Ecto neural progenitor cell (in vitro differentiated cells): Measurements from ENCODE around the gene KLF9.

Experiments
- DNase-seq: peaks from one replicate; pipeline ENCODE4 v3.0.0-alpha.2; 2018; ENCODE audit warnings: low spot score

KLF9 gene

DNA sequence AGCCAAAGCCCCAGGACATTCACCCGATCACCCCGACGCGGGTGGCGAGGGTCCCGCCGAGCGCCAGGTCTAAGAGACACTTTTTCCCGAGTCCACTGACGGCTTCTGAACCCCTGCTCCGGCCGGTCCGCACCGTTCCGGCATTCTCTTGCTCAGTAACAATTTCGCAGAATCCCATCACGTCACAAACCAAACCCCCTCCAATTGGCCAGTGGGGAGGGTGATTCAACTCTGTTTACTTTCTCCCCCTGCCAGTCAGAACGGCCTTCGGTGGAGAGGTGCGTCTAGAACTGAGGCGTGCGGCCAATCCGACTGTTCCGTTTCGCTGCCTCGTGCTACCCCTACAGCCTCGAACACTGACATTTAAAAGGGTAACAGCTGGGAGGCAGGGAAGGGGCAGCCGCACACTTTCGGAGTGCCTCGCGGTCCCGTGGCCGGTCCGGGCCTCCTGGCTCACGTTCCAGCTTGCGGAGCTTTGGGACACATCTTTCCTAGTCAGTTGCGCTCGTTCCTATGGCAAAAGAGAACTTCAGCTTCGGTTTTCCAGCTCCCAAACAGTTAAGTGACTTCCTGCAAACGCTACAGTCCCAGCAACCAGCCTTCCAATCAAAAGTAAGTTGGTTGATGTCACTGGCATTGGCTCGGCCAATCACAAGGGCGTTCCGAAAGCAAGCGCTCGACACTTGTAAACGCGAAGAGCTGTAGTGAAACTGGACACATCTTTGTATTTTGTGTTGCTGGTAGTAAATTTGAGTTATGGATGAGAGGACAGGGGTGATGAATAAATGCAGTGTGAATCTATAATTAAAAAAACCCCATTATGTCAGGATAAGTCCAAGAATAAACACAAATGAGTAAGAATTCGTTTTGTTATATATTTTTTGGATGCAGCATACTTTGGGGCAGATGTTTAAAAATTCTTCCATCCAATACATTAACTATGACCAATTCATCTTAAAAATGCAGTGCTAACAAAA is at the start of gene KLF9:
Gene KLF9 (minus strand): TSS at position 859 of the 977 bp plus-strand sequence. CDS start 1,294 bp downstream, outside the sequence.
- peak; percentile 82 for DNase-seq

DNA sequence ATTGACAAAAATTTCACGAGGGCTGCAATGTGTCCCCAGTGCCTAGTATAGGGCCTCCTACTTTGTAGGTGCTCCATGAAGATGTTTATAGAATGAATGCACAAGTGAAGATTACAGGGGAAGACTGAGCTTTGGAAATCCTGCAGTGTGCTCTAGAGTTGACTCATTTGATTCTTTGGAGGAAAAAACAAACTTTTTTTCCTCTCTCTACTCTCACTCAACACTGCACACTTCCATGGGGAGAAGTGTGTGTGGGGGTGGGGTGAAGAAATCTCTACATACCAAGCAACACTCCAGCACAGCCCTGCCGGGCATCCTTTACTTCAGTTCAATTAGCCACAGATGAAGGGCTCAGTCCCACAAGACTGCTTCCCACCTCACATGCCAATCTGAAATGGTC is 49.4 kb upstream of the KLF9 start:
- DNase-seq: no peak

DNA sequence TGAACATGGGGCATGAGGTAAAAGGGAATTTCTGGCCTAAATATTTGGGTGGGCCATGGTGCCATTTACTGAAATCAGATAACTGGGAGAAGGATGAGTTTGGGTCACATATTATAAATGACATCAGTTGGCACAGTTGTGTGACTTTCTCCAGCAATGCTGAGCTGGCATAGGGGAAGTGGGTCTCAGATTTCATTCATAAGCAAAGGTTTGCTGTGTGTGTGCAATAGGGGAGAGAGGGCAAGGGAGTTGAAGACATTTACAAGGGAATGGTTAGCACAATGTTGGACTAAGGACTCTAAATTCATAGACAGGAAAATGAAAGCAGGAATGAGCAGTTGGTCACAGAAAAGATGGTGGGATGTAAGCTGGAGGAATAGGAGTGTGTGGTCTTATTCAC is 47.8 kb upstream of the KLF9 start:
- no peak for DNase-seq

DNA sequence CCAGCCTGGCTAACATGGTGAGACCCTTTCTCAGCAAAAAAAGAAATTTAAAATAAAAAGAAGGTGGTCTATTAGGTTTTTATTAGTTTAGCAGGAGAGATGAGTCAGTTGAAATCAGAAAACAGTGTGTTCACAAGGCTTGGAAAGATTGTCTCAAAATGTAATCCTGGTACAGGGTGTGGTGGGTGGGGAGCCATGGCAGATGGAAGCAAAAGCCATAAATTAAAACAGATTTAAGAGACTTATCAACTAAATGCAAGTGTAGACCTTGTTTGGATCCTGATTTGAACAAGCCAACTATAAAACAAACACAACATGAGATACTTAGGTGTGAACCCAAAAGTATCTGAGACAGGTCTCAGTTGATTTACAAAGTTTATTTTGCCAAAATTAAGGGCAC is 42.8 kb upstream of the KLF9 start:
- no peak for DNase-seq

DNA sequence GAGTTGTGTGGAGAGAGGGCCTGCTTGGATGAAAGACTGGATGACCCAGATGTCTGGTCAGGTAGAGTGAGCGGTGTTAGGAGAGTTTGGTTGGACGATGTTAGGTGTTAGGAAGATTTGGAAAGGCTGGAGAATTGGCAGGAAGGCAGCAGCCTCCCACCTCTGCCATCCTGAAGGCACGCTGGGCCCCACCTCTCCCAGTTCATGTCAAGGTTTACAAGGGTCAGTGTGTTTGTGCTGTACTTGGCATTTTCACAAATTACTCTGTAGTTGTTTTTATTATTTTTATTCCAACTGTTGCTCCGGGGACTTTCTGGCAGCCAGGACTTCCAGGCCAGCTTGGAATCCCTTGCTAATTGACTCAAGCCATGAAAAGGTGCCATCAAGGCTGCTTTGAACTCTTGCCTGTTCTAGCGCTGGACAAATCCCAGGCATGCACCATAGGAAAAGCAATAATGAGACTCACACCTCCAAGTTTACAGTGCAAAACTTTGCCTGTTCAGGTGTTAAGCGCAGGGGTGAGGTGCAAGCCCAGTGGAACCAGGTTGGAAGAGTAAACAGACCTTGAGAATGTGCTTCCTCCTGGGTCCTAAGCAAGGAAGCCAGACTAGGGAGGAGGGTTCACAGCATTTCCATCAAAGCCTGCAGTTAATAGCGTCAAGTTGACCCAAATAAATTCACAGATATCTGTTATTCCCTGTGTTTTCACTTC is 41.7 kb upstream of the KLF9 start:
- DNase-seq: no peak

DNA sequence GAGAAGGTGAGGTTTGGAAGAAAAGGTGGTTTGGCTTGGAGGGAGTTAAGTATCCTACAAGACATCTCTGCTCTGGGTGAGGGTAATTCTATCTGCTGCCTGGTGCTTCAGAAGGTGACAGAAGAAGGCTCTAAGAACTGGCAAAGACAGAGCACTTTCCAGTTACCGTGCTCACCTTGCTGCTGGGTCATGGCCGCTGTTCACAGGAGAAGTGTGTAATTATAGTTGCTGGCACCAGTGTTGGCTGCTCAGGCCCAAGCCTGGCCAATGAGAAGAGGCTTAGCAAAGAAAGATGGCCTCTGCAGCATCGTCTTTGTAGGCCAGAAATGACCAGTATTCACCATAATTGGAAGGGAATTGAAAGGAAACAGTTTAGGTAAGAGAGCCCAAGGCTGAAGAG is 37.9 kb upstream of the KLF9 start:
- no peak for DNase-seq

DNA sequence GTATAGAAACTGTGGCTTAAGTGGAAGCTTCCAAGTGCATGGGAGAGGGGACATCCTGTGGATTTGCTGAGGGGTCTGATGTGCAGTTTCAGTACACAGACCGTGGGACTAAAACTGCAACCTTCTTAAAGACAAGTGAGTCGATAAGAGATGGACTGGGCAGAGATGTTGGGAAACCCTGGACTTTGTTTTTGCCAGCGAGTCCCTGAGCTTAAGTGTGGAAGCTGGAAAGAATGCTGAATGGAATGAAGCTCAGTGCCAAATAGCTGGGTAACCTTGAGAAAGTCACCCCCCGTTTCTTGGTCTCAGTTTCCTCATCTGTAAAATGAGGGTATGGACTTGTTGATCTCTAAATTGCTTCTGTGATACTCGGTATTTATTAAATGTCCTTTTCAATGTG is 37.3 kb upstream of the KLF9 start:
- no peak for DNase-seq

DNA sequence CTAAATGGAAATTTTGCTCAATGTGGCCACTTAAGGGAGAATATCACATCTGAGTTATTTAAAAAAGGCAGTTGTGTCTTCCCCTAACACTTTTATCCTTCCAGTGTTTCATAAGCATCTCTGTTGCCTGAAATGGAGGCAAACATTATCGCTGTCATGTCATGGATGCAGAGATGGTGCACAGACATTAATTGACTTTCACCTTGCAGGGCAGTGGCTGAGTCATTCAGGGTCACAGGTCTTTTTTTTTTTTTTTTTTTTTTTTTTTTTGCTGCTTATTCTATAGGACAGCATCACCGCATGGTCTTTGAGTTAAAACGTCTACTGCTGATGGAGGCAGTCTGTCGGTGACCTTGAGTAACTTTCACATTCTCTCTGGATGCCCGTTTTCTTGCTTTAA is 36.3 kb upstream of the KLF9 start:
- DNase-seq: no peak

DNA sequence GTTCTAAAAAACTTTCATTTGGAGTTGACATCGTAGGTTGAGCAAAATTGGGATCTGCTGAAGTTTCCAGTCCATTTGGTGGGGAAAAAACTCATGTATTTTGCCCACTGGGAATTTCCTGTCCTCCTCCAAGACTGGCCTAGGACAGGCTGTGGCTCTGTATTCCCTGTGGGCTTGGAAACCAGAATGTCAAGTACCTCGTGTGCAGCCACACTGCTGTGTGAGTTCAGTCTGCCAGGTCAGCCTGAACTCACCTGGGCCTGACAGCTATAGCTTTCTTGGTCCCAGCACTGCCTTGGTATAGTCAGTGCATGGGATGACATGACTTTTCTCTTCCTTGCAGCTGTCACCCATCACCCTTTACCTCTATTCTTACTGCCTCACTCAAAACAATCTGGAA is 35.0 kb upstream of the KLF9 start:
- no peak for DNase-seq

DNA sequence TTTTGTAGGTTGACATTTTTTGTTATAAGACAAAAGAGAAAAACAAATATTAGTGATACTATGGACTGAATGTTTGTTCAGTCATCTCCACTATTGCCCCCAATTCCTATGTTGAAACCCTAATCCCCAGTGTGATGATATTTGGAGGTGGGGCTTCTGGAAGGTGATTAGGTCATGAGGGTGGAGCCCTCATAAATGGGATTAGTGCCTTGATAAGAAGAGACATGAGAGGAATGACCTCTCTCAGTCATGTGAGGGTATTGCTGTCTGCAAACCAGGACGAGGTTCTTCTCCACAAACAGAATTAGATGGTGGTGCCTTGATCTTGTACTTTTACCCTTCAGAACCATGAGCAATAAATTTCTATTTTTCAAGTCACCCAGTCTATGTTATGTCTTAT is 34.5 kb upstream of the KLF9 start:
- no peak for DNase-seq

DNA sequence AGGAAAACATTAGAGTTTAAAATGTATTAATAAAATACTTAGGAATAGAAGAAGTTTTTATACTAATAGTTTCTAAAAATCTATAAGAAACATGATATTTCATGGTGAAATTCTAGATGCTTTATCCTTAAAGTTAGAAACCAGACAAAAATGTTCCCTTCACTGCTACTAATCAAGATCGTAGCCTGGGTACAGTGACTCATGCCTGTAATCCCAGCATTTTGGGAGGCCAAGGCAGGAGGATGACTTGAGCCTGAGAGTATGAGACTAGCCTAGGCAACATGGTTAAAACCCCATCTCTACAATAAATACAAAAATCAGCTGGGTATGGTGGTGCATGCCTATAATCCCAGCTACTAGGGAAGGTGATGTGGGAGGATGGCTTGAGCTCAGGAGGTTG is 30.4 kb upstream of the KLF9 start:
- DNase-seq: no peak

DNA sequence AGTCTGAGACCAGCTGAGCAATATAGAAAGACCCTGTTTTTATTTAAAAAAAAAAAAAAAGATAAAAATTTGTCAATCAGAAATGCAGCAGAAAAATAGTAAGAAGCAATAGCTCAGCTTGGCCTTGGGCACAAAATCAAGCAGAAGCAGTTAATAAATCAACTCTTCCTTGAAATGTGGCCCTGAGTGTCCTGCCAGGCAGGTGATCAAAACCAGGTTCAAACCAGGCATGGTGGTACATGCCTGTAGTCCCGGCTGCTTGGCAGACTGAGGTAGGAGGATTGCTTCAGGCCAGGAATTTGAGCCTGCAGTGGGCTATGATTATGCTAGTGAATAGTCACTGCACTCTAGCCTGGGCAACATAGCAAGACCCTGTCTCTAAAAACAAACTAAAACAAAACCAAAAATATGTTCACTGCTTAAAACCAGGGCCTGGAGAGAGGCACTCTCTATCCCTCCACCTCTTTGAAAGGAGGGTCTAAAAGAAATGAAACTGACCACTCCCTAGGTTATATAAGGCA is 27.9 kb upstream of the KLF9 start:
- no peak for DNase-seq

DNA sequence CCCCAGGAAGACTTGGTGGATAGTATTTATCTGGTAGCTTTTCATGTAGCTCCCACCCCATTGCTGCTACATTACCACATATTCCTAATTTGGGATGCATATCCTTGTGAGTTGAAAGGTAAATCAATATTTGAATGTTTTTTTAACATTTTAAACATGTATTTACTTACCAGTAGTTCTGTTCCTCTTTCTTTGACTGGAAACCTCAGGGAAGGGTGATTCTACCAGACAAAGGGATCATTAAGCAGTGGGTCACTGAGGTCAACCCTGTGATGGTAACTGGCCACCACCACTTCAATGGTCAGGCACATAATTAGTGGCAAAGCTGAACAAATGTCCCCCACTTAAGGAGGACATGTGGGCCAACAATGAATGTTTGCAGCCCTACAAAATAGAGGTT is 27.2 kb upstream of the KLF9 start:
- no peak for DNase-seq

DNA sequence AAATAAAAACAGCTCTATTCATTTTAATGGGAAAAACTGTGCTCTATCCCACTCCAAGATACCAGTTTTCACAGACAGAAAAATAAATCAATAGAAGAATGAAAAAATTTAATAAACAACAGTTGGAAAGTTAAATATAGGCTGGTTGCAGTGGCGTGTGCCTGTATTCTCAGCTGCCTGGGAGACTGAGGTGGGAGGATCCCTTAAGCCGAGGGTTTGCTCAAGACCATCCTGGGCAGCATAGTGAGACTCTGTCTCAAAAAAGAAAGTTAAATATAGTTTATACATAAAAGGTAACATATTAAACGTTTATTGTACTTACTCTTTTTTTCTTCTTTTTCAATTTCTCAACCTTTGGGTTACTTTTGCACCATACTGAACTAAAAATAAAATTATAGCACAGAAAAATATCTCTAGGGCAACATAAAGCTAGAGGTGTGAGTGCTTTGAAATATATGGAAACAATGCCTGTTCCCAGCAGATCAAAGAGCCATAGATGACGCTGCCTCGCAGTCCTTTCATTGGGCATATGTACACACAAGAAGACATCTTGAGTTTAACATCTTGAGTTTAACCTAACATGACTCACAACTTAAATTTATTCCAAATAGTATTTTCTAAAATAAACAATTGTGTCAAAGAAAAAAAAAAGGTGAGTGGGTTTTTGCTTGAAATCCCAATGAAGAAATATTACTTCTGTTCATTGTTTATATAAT is 25.7 kb upstream of the KLF9 start:
- no peak for DNase-seq

DNA sequence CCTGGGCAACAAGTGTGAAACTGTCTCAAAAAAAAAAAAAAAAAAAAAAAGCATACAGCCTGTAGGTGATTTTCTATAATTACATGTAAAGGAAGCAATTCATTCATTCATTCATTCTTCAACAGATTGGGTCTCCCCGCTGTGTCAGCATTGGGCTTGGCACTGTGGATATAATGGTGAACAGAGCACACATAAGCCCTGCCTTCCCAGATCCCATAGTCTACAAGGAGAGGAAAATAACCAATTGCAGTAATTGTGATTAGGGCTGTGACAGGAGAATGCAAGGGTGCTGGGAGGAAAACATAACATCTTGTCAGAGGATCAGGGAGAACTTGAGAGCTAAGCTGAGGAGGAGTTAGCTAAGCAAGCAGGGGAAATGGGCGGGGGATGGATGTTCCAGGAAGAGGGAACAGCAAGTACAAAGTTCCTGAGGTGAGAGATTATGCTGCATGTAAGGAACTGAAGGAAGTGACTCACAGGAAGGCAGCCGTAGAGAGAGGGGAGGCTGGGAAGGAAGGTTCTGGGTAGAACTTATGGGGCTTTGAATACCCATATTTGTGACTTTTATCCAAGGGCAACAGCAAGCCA is 24.0 kb upstream of the KLF9 start:
- DNase-seq: no peak

DNA sequence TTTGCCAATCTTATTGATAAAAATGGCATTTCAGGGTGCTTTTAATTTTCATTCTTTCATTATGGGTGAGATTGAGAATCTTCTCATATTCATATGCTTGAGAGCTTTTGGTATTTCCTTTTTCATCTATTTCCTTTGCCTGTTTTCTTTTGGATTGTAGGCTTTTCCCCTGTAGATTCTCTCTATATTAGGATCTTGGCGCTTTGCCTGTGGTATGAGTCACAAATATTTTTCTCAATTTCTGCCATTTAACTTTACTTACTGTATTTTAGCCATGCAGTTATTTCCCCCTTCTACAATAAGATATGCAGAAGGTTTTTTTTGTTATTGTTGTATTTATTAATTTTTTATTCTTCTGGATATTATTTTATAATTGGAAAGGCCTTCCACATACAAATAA is 21.5 kb upstream of the KLF9 start:
- no peak for DNase-seq

DNA sequence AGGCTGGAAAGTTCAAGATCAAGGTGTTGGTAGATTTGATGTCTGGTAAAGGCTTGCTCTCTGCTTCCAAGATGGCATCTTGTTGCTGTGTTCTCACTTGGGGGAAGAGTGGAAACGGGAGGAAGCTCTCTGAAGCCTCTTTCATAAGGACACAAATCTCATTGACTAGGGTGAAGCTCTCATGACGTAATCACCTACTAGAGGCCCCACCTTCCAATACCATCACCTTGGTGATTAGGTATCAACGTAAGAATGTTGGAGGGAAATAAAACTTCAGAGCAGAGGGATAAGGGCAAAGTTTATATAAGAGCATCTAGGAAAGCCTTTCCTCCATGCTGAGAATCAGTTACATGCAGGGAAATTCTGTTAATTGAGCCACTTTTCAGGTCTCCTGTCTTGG is 15.4 kb upstream of the KLF9 start:
- DNase-seq: no peak

DNA sequence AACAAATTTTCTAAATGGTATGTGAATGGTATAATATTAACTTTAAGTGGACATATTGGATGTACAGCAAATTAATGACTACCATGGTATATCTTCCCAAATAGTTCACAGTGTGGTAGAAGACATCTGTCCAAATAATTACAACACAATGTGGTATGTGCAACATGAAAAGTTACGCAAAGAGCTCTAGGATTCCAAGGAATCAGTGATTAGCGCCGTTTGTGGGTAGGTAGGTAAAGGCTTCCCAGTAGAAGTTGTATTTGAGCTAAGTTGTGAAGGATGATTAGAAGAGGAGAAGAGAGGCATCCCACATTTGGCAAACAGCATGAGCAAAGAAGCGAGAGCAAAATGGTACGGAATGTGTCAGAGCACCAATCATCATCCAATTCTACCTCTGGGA is 14.3 kb upstream of the KLF9 start:
- no peak for DNase-seq

DNA sequence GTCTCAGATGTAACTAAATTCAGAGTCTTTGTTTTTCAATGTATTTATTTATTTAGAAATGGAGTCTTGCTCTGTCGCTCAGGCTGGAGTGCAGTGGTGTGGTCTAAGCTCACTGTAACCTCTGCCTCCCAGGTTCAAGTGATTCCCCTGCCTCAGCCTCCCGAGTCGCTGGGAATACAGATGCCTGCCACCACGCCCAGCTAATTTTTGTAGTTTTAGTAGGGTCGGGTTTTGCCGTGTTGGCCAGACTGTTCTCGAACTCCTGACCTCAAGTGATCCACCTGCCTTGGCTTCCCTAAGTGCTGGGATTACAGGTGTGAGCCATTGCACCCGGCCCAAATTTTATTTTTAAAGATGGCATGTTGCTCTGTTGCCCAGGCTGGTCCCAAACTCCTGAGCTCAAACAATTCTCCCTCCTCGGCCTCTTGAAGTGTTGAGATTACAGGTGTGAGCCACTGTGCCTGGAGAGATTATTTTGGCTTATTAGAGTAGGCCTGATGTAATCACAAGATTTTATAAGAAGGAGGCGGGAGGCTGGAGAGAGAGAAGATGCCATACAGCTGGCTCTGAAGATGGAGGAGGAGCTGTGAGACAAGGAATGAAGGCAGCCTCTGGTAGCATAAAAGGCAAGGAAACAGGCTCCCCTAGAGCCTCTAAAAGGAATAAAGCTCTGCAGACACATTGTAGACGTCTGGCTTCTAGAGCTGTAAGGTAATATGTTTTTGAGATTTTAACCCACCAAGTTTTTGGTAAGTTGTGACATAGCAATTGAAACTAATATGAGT is 12.9 kb upstream of the KLF9 start:
- no peak for DNase-seq

DNA sequence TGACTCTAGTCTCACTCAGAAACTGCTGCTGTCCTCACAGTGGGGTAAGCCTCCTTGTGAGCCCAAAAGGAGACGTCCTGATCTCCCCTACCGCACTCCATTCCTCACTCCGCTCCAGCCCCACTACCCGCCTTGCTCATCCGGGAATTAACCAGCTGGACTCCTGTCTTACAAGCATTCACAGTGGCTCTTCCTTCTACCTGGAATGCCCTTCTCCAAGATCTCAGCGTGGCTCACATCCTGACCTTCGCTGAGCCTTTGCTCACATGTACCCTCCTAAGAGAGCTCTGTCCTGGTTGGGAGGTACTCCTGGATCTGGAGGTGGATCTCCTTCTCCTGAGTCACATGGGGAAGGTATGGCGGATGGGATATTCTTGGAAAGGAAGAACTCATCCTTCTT is 10.7 kb upstream of the KLF9 start:
- no peak for DNase-seq

DNA sequence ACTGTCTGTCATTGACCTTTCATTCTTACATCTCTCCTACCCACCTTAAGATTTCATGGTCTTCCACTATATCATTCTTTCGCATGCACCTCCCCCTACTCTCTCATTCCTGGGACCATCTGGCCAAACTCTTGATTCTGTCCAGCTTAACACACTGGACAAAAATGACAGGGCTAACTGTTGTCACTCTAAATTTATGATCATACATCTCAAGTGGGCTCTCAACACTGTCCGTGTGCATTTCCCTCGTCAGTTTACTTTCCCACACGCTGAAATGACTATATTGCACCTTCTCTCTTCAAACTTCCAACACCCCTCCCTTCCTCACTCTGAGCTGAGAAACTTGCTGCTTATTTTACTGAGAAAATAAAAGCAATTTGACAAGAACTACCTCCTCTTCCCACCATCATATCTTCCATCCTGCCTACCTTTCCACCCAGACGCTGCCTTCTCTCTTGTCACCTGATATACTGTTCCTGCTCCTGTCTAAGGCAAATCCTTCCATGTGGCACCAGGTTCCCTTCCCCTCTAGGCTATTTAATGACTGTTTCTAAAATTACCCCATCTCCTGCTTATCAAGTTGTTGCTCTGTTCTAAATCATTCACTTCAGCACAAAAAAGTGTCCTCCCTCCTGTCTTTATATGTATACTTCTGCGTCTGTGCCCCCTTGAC is 8.1 kb upstream of the KLF9 start:
- DNase-seq: no peak
